ENCODE data around the gene PLRG1.

The PLRG1 gene

GRCh38 chr4:154542271-154542879, 7.8 kb downstream of the PLRG1 start:
- DNase-seq (ENCODE audit: low spot score), result no peak
- no peak for TF ChIP-seq CTCF (IDR thresholded peaks at IDR 0.05; ENCODE audit: extremely low read depth, missing control alignments)

GRCh38 chr4:154534296-154534695, 15.9 kb downstream of the PLRG1 start:
- TF ChIP-seq CTCF (IDR thresholded peaks at IDR 0.05; ENCODE audit: extremely low read depth, missing control alignments), result no peak
- no peak for DNase-seq (ENCODE audit: low spot score)

DNA sequence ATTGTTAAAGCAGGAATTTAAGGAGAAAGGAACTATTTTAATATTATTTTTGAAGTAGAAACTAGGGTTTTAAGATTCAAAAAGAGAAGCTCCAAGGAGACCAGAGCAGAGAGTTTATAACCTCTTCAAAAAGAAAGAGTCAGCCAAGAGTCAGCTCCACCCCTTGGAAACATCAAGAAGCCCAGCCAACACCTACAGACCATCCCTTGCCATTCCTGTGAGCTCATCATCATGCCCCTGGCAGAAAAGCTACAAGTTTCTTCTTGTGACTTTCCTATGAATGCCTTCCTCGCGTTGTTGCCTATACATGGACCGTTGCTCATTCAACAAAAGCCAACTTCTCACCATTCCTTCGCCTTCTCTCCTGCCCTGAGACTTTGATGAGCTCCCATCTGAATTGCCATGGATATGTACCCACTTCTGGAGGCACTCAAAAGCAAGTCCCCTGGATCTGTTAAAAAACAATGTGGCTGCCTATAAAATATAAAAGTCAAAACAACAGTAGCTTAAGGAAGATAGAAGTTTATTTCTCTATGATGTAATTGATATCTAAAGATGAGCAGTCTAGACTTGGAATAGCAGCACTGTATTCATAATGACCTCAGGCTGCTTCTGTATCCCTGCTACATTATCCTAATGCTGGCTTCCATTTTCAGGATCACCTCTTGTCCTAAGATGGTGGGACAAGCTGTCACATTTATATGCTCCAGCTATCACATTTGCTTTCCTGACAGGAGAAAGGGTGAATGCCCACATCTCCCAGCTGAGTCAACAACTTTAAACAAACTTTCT, 20.3 kb downstream of the PLRG1 start:
- TF ChIP-seq CTCF (IDR thresholded peaks at IDR 0.05; ENCODE audit: extremely low read depth, missing control alignments), result no peak
- no peak for DNase-seq (ENCODE audit: low spot score)

GRCh38 chr4:154528869-154529268, 21.3 kb downstream of the PLRG1 start:
- no peak for TF ChIP-seq CTCF (IDR thresholded peaks at IDR 0.05; ENCODE audit: extremely low read depth, missing control alignments)
- no peak for DNase-seq (ENCODE audit: low spot score)

DNA sequence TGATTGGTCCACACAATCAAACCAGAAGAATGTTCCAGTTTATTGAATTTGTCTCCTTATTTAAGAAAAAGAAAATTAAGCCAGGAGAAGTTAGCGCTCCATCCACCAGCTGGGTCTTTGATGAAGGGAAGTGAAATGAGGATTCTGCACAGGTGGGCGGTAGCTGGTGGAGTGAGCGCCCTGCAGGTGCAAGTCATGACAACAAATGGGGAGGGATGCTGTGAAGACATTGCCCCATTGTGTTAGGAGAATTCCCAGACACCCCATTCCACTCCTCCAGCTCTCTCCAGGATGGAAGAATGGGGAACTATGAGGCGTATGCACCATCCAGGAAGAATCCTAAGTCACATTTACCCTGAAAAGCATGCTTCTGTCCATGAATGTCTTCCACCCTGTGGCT, 22.9 kb downstream of the PLRG1 start:
- no peak for TF ChIP-seq CTCF (IDR thresholded peaks at IDR 0.05; ENCODE audit: extremely low read depth, missing control alignments)
- no peak for DNase-seq (ENCODE audit: low spot score)

DNA sequence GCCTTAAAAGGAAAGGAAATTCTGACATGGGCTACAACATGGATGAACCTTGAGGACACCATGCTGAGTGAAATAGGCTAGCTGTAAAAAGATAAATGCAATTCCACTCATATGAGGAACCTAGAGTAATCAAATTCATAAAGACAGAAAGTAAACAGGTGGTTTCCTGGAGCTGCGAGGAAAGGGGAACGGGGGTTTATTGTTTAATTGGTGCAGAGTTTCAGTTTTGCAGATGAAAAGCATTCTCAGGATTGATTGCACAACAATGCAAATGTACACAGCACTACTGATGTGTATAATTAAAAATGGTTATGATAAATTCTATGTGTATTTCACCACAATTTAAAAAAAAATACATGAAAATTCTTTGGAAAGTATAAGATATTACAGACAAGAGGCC, 24.0 kb downstream of the PLRG1 start:
- DNase-seq (ENCODE audit: low spot score), result no peak
- no peak for TF ChIP-seq CTCF (IDR thresholded peaks at IDR 0.05; ENCODE audit: extremely low read depth, missing control alignments)

DNA sequence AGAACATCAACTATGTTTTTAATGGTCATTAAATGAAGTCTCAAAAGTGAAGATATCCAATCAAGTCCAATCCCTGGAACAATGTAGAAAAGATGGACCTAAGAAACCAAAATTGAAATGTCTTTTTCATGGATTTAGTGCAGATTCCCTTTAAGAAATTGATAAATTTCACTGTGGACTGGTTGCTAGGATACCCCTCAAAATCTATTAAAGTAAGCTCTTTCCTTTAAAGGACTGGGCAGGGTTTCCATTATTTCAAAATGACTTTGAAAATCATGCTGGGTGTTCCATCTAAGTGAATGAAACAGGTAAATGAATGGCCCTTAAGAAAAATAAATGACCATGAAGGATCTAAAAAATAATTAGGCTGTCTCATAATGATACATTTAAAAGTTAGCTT, 28.6 kb downstream of the PLRG1 start:
- no peak for TF ChIP-seq CTCF (IDR thresholded peaks at IDR 0.05; ENCODE audit: extremely low read depth, missing control alignments)

More for the DNA sequence above, 28.6 kb downstream of the PLRG1 start:
- no peak for DNase-seq (ENCODE audit: low spot score)

Data from GM20000 (cell line).